ENCODE measurements around the gene KLKB1.
A peak's percentile ranks its signal among the peaks of the same experiment; 100 is the strongest.

Gene KLKB1

DNA sequence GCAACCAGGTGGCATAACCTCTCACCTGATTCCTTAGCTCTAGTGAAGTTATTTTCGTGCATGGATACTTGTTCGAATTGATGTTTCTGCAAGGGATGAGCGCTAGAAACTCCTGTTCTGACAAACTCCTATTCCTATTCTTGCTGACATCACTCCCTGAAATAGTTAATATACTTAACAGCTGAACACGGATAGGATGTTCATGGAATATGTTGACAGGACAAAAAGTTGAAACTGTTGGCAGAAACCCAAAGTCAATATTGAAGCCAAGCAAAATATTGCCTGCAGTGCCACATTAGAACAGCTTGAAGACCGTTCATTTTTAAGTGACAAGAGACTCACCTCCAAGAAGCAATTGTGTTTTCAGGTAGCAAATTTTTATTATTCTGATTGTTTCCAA, at the start of gene KLKB1:
TSS of gene KLKB1 (plus strand) at position 287 of the 400 bp plus-strand sequence. CDS start 689 bp downstream, outside the sequence.
- no peak for DNase-seq

DNA sequence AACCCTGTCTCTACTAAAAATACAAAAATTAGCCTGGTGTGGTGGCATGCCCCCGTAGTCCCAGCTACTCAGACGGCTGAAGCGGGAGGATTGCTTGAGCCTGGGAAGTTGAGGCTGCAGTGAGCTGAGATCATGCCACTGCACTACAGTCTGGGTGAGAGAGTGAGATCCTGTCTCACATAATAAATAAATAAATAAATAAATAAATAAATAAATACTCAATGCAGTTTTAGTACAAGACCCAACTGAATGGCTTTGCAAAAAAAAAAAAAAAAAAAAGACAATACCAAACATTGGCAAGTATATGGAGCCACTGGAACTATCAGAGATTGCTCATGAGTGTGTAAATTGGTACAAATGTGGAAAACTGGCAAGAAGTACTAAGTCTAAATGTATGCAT, 39.2 kb upstream of the KLKB1 start:
- no peak for DNase-seq

DNA sequence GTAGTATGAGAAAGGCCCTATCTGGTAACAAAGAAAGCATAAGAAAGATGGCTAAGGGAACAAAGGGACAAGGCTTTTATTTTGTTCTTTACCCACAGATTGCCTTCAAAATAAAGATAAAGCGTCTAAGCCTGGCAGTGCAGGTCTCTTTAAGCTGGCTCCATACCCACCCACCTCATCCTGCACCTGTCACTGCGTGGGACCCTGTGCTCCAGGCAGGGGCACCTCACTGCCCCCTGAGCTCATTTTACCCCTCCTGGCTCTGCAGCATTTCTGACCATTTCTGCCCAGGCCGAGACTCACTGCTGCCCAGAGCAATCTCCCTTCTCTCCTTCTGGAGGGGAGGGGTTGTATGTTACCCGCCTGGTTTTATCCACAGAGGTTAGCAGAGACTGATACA, 37.7 kb upstream of the KLKB1 start:
- no peak for DNase-seq

DNA sequence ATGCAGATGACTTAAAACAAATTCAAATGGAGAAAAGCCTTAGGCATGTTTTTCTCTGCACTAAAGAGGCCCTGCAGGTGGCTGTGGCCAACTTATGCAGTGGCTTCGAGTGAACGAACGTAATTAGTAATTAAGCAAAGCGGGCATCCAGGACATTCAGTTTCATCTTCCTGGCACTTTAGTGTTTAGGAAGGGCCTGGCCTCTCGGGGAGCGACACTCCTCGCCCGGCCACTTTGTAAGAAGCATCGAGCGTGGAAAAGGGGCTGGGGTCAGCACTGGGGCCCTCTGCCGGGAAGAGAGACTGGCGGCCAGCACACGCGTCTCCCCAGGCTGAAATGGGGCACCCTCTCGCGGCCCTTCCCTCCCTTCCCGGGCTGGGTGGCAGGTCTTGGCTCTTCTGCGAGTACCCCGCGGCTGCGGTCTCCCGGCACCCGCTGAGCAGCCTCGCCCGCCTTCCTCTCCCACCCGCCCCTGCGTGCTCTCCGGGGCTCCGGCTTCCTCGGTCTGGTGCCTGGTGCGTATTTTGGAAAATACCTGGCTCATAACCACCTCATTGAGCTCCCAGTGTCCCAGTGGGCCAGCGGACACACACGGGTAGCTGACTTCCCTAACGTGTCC, 36.6 kb upstream of the KLKB1 start:
- peak; percentile 53 for DNase-seq

DNA sequence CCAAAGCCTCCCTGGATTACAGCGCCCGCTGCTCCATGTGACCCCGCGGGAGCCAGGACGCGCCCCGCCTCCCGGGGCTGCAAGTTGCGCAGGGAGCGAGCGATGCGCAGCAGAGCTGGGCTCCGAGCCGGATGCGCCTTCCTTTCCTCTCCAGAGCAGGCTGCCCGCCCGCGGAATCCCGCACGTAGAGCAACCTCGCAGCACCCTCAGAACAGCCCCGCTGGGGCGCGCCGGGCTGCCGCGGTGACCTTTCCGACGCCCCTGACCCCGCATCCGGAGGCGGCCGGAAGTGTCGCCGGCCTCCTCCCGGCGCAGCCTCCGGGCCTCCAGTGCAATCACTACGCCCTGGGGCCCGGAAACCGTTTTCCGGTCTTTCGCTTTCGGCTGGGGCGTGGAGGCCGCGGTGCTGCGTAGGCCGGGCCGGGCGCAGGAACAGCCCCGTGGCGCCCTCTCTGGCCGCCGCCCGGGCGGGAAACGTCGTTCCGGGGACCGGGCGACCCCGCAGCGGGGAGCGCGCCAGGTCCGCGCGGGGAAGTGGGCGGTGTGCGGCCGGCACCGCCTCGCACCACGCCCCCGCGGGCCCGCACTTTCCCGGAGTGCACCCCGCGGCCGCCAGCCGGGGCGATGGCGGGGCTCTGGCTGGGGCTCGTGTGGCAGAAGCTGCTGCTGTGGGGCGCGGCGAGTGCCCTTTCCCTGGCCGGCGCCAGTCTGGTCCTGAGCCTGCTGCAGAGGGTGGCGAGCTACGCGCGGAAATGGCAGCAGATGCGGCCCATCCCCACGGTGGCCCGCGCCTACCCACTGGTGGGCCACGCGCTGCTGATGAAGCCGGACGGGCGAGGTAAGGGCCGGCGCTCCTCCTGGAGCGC, 35.9 kb upstream of the KLKB1 start, which contains the start of gene CYP4V2:
TSS of gene CYP4V2 (plus strand) at position 368 of the 866 bp plus-strand sequence. CDS start at position 625, 257 bp downstream.
- peak; percentile 82 for DNase-seq

DNA sequence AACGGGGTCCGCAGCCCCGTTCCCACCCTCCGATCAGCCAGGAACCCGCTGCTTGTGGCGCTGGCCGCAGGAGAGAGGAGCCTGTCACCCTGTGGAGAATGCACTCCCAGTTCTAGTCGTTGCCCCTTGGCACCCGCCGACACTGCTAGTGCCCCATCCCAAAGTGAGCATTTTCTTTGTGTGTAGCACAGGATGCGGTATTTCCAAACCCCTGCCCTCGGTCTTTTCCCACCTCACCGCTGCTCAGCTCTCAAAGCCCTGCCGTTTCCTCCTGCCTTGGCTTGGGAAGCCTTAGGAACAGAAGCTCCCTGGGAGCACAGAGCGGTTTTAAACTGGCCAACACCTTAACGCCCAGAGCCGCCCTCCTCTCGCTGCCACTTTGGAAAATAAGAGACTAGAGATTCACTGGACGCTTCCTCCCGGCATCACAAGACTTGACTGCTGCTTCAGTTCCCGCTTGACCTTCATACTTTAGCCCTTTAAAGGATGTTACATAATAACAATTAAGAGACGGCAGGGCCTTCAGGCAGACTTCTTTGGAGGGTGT, 35.2 kb upstream of the KLKB1 start:
- peak; percentile 40 for DNase-seq

DNA sequence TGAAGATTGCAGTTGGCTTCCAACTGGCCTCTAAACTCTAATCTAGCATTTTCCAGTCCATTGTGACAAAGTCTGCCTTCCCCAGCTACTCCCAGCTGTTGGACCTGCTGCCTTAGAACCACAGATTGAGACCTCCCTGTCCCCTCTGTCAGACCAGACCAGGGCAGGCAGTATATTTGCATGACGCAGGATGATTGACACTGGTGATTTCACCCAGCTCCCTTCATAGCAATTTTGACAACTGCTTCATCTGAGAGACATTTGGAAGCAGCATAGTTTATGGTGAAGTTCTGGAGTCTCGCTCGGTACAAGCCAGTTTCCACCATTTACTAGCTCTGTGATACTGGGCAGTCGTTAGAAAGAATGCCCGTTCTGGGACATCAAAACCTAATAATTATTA, 33.5 kb upstream of the KLKB1 start:
- no peak for DNase-seq

DNA sequence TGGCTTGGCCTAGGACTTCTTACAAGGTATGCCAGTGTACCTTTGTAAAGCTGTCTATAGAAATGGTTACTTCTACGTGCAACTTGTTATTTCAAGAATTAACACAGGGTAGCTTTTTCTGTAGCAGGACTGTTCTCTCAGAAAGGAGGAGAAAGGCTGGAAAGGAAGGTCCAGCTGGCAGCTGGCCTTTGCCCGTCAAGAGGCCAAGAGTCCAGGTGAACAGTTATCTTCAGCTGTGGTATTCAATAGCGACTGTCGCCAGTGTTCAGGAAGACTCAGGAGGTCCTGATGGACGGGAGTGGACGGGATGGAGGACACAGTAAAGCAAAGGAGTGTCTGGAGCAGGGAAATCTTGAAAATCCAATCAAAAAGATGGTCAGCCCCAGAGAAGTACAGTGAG, 31.2 kb upstream of the KLKB1 start:
- DNase-seq: no peak

DNA sequence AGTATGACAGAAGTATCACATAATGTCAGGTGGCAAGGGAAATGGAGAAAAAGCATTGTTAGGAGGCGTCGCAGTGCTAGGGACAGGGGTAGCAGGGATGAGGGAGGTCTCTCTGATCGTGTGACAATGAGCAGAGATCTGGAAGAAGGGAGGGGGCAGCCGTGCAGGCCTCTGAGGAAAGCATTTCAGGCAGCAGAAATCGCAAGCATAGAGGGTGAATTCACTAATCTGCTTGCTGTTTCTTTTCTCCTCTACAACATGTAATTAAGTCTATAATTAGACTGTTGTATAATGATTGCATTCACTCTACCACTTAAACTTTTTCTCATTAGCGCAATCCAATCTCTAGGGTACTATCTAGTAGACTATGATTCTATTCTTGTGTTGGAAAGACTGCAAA, 26.8 kb upstream of the KLKB1 start:
- DNase-seq: no peak

DNA sequence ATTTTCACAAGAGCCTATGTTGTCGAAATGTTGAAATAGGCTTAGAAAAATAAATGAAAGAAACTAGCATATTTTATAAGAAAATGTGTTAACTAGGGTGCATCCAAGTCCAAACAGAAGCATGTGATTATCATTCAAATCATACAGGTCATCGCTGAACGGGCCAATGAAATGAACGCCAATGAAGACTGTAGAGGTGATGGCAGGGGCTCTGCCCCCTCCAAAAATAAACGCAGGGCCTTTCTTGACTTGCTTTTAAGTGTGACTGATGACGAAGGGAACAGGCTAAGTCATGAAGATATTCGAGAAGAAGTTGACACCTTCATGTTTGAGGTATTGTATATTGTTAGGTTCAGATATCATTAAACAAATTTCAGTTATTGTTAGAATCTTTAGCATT, 26.3 kb upstream of the KLKB1 start:
- DNase-seq: no peak

DNA sequence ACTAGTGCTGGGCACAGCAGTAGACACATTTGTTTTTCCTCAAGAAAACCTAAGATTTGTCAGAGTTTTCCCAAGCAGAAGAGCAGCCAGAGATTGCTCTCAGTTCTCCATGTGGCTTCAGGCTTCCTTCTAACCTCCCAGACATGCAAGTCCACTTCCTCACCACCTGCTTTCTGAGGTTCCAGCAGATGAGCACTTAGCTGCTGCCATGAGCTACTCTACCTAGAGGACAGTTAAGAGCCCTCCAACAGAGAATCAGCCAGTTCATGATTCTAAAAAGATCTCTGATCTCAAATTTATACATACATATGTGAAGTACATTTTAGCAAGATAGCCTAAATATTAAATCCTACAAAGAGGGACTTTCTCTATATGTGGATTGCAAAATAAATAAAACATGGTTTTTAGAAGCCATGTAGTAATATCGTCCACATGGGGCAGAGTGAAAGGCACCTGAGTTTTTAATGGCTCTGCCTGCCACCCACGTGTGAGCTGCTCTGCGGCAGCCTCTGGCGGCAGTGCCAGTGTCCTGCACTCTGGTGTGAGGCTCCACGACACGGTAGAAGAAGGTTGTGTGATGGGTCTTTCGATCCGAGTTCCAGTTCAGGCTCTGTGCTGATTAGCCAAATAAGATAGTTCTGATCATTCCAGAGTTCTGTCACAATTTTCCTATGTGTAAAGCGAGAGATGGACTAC, 25.6 kb upstream of the KLKB1 start:
- DNase-seq: peak; percentile 48

DNA sequence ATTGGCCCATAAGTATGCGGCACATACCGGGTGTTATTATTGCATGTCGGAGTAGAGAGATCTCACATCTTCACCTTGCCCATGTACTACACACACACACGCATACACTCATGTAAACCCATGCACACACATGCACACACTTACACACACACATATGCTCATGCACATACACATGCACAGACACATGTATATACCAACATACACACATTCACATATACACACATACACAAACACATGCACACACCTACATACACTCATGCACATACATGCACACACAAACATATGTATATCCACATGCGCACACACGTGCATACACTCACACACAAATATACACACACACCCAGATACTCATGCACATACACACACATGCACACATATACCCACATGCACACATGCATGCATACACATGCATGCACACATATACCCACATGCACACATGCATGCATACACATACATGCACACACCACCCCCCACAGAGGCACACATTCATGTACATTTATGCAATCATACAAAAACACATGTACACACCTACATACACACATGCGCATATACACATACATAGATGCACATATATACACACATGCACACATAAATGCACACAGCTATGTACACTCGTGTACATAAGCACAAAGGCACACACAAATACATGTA, 24.7 kb upstream of the KLKB1 start:
- DNase-seq: no peak

DNA sequence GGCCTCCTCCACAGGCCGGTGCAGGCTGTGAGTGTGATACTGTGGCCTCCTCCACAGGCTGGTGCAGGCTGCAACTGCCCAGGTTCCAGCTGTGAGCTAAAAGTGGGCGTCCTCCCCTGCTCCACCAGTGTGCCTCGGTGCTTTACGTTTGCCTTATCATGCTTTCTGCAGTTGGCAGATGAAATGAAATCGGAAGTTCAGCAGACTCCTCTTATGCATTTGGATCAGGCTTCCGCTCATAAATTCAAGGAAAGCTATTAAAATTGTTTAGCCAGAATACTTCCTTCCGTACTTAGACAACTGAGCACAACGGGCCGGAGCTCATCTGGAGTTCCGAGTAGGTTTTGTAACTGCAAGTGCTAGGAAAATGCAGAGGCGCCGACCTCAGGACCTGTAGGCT, 23.9 kb upstream of the KLKB1 start:
- DNase-seq: no peak

DNA sequence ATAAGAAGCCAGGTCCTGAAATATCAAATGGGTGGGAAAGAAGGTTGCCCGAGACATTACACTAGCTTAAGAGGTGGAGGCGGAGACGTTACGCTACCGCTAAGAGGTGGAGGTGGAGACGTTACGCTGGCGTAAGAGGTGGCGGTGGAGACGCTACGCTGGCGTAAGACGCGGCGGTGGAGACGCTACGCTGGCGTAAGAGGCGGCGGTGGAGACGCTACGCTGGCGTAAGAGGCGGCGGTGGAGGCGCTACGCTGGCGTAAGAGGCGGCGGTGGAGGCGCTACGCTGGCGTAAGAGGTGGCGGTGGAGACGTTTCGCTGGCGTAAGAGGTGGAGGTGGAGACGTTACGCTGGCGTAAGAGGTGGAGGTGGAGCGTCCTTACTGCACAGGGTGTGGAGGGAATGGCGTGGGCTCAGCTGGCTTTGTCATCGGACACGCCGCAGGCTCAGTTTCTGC, 23.2 kb upstream of the KLKB1 start:
- peak; percentile 8 for DNase-seq

DNA sequence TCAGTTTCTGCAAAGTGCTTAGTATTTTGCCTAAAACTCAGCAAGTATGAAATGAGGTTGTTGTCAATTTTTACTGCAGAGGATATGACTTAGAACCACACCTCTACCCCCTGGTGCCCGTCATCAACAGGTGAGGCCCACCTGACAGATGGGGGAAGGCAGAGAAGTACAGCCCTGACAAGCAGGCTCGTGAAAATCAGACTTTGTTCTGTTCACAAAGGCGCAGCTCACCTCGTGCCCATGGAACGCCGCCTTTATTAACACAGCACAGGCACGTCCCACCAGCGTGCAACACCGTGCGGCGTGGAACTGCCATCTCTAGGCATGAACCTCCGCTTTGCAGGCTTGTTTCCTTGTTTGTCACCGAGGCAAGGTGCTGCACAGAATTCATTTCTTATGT, 22.6 kb upstream of the KLKB1 start:
- no peak for DNase-seq

DNA sequence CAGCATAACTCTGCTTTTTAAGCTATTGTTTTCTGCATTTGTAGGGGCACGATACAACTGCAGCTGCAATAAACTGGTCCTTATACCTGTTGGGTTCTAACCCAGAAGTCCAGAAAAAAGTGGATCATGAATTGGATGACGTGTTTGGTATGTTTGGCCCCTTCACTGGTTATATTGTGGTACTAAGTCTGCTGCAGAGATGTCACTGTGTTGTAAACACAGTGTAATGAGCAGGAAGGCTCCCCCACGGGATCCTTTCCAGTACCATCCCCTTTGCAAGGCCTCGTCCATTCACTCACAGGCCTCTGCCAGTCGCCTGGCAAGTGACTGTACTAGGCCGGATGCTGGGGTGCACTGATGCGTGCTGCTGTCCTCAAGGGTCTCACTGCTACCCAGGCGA, 22.2 kb upstream of the KLKB1 start:
- DNase-seq: no peak

DNA sequence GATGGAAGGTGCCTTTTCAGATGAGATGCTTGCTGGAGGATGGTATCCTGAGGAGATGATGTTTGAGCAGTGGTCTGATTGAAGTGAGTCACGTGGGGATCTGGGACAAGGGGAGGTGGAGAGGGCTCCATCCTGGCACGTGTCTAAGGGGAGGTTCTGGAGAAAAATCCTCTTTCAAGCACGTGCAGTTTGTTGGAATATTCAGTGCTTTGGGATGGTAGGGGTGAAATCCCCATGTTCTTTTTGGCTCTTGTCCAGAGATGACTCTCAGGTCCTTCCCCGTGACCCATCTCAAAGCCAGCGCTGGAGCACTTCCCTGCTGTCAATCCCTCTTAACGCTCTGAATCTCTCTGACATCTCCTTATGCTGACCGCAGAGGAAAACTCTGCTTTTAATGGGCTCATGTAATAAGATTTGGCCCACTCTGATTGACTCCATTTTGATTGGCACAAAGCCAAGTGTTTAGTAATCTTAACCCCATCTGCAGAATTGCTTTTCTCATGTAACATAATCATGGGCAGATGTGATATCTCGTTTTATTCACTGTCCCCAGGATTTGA, 10.8 kb upstream of the KLKB1 start:
- DNase-seq: no peak

DNA sequence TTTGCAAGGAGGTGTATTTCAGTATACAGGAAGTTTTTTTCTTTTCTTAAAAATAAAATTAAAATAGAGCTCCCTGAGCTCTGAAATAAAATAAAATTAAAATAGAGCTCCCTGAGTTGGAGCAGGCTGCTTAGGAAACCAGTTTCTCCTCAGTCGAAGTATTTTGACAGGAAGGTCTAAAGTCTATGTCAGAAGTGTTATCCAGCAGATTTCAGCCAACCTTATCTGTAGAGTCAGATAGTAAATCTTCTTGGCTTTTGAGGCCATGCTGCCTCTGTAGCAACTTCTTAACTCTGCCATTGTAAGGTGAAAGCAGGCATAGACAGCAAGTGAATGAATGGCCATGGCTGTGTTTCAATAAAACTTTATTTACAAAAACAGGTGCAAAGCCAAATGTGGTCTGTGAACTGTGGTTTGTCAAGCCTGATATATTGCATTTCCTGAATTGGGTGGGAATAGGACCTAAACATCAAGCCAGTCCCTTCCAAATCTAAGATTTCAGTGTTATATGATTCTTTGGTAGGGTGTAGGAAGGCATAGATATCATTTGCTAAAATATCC, 9.5 kb upstream of the KLKB1 start:
- DNase-seq: no peak

DNA sequence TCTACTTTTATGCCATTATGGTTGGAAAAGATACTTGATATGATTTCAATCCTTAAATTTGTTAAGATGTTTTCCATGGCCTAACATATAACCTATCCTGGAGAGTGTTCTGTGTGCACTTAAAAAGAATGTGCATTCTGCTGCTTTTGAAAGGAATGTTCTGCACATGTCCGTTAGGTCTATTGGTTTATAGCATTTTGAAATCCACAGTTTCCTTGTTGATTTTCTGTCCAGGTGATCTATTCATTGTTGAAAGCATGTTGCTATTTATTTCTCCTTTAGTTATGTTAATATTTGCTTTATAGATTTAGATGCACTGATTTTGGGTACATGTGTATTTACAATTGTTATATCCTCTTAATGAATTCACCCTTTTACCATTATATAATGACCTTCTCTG, 5.7 kb upstream of the KLKB1 start:
- no peak for DNase-seq

DNA sequence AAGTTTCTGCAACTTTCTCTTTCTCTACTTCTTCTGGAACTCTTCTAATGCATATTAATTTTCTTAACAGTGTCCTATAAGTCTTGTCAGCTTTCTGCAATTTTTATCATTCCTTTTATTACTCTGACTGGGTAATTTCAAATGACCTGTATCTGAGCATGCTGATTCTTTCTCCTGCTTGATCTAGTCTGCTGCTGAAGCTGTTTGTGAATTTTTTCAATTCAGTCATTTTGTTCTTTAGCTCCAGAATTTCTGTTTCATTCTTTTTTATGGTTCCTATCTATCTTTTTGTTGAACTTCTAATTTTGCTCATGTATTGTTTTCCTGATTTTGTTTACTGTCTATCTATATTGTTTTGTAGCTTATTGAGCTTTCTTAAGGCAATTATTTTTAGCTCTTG, 1.5 kb upstream of the KLKB1 start:
- DNase-seq: no peak

DNA sequence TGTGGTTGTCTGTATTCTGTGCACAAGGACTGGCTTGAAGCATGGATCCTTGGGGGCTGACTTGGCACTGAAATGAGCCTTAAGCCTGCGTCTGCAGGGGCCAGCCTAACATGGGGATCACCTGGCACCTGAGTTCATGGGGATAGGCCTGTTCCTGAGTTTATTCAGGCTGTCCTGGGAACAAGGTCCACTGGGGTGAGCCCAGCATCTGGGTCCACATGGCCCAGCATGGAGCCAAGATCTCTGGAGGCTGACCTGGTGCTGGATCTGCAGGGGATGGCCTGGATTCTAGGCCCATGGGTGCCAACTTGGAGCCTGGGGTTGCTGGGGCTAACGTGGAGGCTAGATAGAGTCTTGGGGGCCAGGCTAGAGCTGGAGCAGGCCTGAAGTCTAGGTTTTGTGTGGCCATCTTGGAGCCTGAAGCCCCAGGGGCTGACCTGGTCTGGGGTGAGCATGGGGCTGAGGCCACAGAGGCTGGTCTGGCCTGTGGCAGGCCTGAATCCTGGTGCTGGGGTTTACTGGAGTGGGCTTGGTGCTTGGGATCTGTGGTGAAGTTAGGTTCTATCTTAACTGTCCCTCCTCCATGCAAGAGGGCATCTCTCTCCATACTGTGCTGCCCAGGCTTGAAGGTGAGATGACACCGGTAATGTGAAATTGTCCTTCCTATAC, 652 bp upstream of the KLKB1 start:
- no peak for DNase-seq
